HepG2 (cell line): ENCODE data around the gene DQX1. TPM values are rescaled to one million over a fixed set of nuclear protein-coding genes. Genes with fewer than 3 reads are reported as not detected.
A peak's percentile ranks its signal among the peaks of the same experiment; 100 is the strongest.

Experiments used
- E2F2 ChIP-seq: sonication (generic); formaldehyde crosslinking; IDR thresholded peaks from 2 replicates; pipeline ENCODE4 v1.4.0; 2020; ENCODE audit warnings: missing genetic modification reagents, borderline replicate concordance
- HHEX ChIP-seq: IDR thresholded peaks from 2 replicates; pipeline ENCODE4 v1.6.1; 2016; ENCODE audit warnings: control low read depth
- HNRNPK ChIP-seq: fragments of 200-400 bp; formaldehyde crosslinking; IDR thresholded peaks from 2 replicates; pipeline ENCODE4 v1.6.1; 2018; ENCODE audit warnings: low read length, low read depth, moderate library complexity, mild to moderate bottlenecking; ENCODE audit not compliant: poor library complexity, severe bottlenecking
- MLLT10 ChIP-seq: sonication (generic); formaldehyde crosslinking; IDR thresholded peaks from 2 replicates; pipeline ENCODE4 v1.4.0; 2020; ENCODE audit warnings: missing genetic modification reagents
- PATZ1 ChIP-seq: sonication (generic); formaldehyde crosslinking; IDR thresholded peaks from 2 replicates; pipeline ENCODE4 v1.4.0; 2020; ENCODE audit warnings: missing genetic modification reagents
- RFXANK ChIP-seq: IDR thresholded peaks from 2 replicates; pipeline ENCODE4 v1.6.1; 2016
- SATB2 ChIP-seq: sonication (generic); formaldehyde crosslinking; IDR thresholded peaks from 2 replicates; pipeline ENCODE4 v1.5.0; 2020; ENCODE audit warnings: missing genetic modification reagents
- SETDB1 ChIP-seq: sonication (generic); formaldehyde crosslinking; IDR thresholded peaks from 2 replicates; pipeline ENCODE4 v1.5.1; 2020; ENCODE audit warnings: missing genetic modification reagents, mild to moderate bottlenecking, borderline replicate concordance
- SRF ChIP-seq: IDR thresholded peaks from 2 replicates; pipeline ENCODE4 v1.6.1; 2011; ENCODE audit warnings: mild to moderate bottlenecking, low read depth, low read length, moderate library complexity
- TBL1XR1 ChIP-seq: fragments of 150-350 bp; IDR thresholded peaks from 2 replicates; pipeline ENCODE4 v1.6.1; 2014; ENCODE audit warnings: borderline replicate concordance, low read length; ENCODE audit not compliant: partially characterized antibody
- TFDP2 ChIP-seq: sonication (generic); formaldehyde crosslinking; IDR thresholded peaks from 2 replicates; pipeline ENCODE4 v1.4.0; 2020; ENCODE audit warnings: missing genetic modification reagents
- ZBTB46 ChIP-seq: sonication (generic); formaldehyde crosslinking; IDR thresholded peaks from 2 replicates; pipeline ENCODE4 v1.4.0; 2020; ENCODE audit warnings: mild to moderate bottlenecking, missing genetic modification reagents, borderline replicate concordance
- ZEB1 ChIP-seq: IDR thresholded peaks from 2 replicates; pipeline ENCODE4 v1.6.1; 2012; ENCODE audit warnings: mild to moderate bottlenecking, low read depth, inconsistent platforms; ENCODE audit not compliant: insufficient replicate concordance
- ZHX2 ChIP-seq, 2 experiments: sonication (generic) in 1 of 2; formaldehyde crosslinking in 1 of 2; IDR thresholded peaks; 2 replicates each; pipeline versions ENCODE4 v1.6.1 to v1.9.0; 2014 to 2022; ENCODE audit warnings: antibody characterized with exemption in 1 of 2, borderline replicate concordance in 1 of 2, inconsistent platforms in 1 of 2, low read depth in 1 of 2, missing genetic modification reagents in 1 of 2
- ZSCAN9 ChIP-seq: IDR thresholded peaks from 2 replicates; pipeline ENCODE4 v1.6.1; 2016; ENCODE audit warnings: borderline replicate concordance
- polyA plus RNA-seq, 8 experiments: library from polyadenylated mRNA; depleted of rRNA in 3 of 8; stranded (reverse) in 7 of 8; unstranded in 1 of 8; fragments of >200 nt; fragmentation: Illumina TruSeq in 4 of 8; extraction: Trizol in 4 of 8; gene quantifications; 2 replicates each; pipeline versions ENCODE4 v1.2.1 to v1.2.3, GENCODE V29; 2011 to 2016; ENCODE audit warnings: low read depth in 4 of 8, missing spikeins in 1 of 8, mixed read lengths in 1 of 8; ENCODE audit not compliant: insufficient read depth in 1 of 8
- total RNA-seq, 5 experiments: library from RNA; depleted of rRNA; stranded (reverse); fragments of >200 nt; fragmentation: Illumina TruSeq; extraction: Trizol; gene quantifications; 2 replicates each; pipeline ENCODE4 v1.2.3, GENCODE V29; 2016; ENCODE audit warnings: low read depth in 1 of 5

Gene DQX1
- total and polyA plus RNA-seq, 2 of the 13 experiments (the other 11 are each of a cell fraction or from before 2014, with no cell fraction given), result 27.6 to 89.8 TPM

- TF ChIP-seq ZHX2 (IDR thresholded peaks at IDR 0.05; ENCODE audit: low read depth) (no peak; the same call in 1 of the 2 replicates), ZHX2 (CRISPR knock-in tag; IDR thresholded peaks at IDR 0.05; ENCODE audit: borderline replicate concordance) (no peak), TBL1XR1 (no peak), MLLT10 (CRISPR knock-in tag) (no peak), HNRNPK (no peak), ZSCAN9 (CRISPR knock-in tag) (no peak), RFXANK (CRISPR knock-in tag) (no peak), ZEB1 (no peak), ZBTB46 (no peak), E2F2 (CRISPR knock-in tag) (peak; percentile 79; the same call in 1 of the 2 replicates), SATB2 (CRISPR knock-in tag) (0 out of 2 replicates have a peak, but pooled peaks have one; percentile 40), PATZ1 (no peak; the same call in 1 of the 2 replicates), HHEX (CRISPR knock-in tag) (no peak), SRF (no peak), TFDP2 (CRISPR knock-in tag) (no peak), SETDB1 (no peak)
Measured at GRCh38 chr2:74497777-74498499, 28.1 kb downstream of the DQX1 start (continued).
